OCI-LY7 (cell line): ENCODE data around the gene PREP.

Experiments used
- CTCF ChIP-seq: fragments of 200-600 bp; sonication (generic); conservative IDR thresholded peaks from 2 replicates; pipeline ENCODE4 v1.5.1; 2014; ENCODE audit warnings: mild to moderate bottlenecking, antibody characterized with exemption, low read length, moderate library complexity, mixed read lengths
- EZH2phosphoT487 ChIP-seq: fragments of 200-600 bp; sonication (generic); IDR thresholded peaks from 2 replicates; pipeline ENCODE4 v1.6.1; 2018; ENCODE audit warnings: low read depth, borderline replicate concordance, mild to moderate bottlenecking, mixed run types, antibody characterized with exemption, low read length, moderate library complexity, mixed read lengths

- TF ChIP-seq CTCF (no peak), EZH2phosphoT487 (no peak)
Measured at GRCh38 chr6:105345506-105345905, 57.4 kb downstream of the PREP start.
